SK-N-SH treated with all-trans-retinoic acid at 6 μM for 48 hours (cell line): ENCODE results near the gene EPHB3.

ENCODE experiments used
- ATAC-seq: fragments of 200-7000 bp; cut with Tn5 transposase; 3 replicates; pipeline ENCODE4 v1.9.1; 2020; ENCODE audit warnings: mild to moderate bottlenecking, moderate library complexity
- ARNTL ChIP-seq: fragments of 450-650 bp; formaldehyde crosslinking; IDR thresholded peaks from 2 replicates; pipeline ENCODE4 v1.5.0; 2020; ENCODE audit warnings: low read depth, mild to moderate bottlenecking, moderate library complexity, borderline replicate concordance
- BACH2 ChIP-seq: fragments of 250-450 bp; sonication (Bioruptor Pico); IDR thresholded peaks from 2 replicates; pipeline ENCODE4 v1.9.0; 2021; ENCODE audit warnings: mild to moderate bottlenecking, borderline replicate concordance
- CREB5 ChIP-seq: fragments of 250-450 bp; sonication (Bioruptor Pico); IDR thresholded peaks from 2 replicates; pipeline ENCODE4 v1.5.1; 2020; ENCODE audit warnings: low read depth, mild to moderate bottlenecking, moderate library complexity
- CSRNP3 ChIP-seq: fragments of 250-450 bp; sonication (Bioruptor Pico); IDR thresholded peaks from 2 replicates; pipeline ENCODE4 v1.5.1; 2021; ENCODE audit warnings: mild to moderate bottlenecking, moderate library complexity
- ESRRG ChIP-seq: fragments of 250-450 bp; sonication (Bioruptor Pico); IDR thresholded peaks from 2 replicates; pipeline ENCODE4 v1.6.1; 2021; ENCODE audit warnings: mild to moderate bottlenecking
- GLIS3 ChIP-seq: fragments of 250-450 bp; sonication (Bioruptor Pico); IDR thresholded peaks from 2 replicates; pipeline ENCODE4 v1.5.0; 2020; ENCODE audit warnings: mild to moderate bottlenecking, moderate library complexity
- OSR1 ChIP-seq: fragments of 250-450 bp; sonication (Bioruptor Pico); IDR thresholded peaks from 2 replicates; pipeline ENCODE4 v1.8.0; 2022; ENCODE audit warnings: moderate library complexity, mild to moderate bottlenecking, inconsistent platforms
- PATZ1 ChIP-seq: fragments of 250-450 bp; sonication (Bioruptor Pico); IDR thresholded peaks from 2 replicates; pipeline ENCODE4 v1.8.0; 2020; ENCODE audit warnings: mild to moderate bottlenecking, moderate library complexity, borderline replicate concordance
- POU6F1 ChIP-seq: fragments of 250-450 bp; sonication (Bioruptor Pico); IDR thresholded peaks from 2 replicates; pipeline ENCODE4 v1.8.0; 2021; ENCODE audit warnings: low read depth, mild to moderate bottlenecking, moderate library complexity, borderline replicate concordance
- RARB ChIP-seq: fragments of 250-450 bp; sonication (Bioruptor Pico); IDR thresholded peaks from 2 replicates; pipeline ENCODE4 v1.8.0; 2021; ENCODE audit warnings: mild to moderate bottlenecking, moderate library complexity
- SNAI2 ChIP-seq: fragments of 250-450 bp; sonication (Bioruptor Pico); IDR thresholded peaks from 2 replicates; pipeline ENCODE4 v1.5.0; 2020; ENCODE audit warnings: mild to moderate bottlenecking, moderate library complexity
- TCF4 ChIP-seq: fragments of 250-450 bp; sonication (Bioruptor Pico); IDR thresholded peaks from 2 replicates; pipeline ENCODE4 v1.8.0; 2021; ENCODE audit warnings: mild to moderate bottlenecking, moderate library complexity, borderline replicate concordance
- TOX ChIP-seq: fragments of 250-450 bp; sonication (Bioruptor Pico); IDR thresholded peaks from 2 replicates; pipeline ENCODE4 v1.8.0; 2021; ENCODE audit warnings: mild to moderate bottlenecking, moderate library complexity, borderline replicate concordance
- TSHZ2 ChIP-seq: fragments of 250-450 bp; sonication (Bioruptor Pico); IDR thresholded peaks from 2 replicates; pipeline ENCODE4 v1.5.0; 2020; ENCODE audit warnings: mild to moderate bottlenecking, moderate library complexity
- ZC3H10 ChIP-seq: fragments of 250-450 bp; sonication (Bioruptor Pico); IDR thresholded peaks from 2 replicates; pipeline ENCODE4 v1.5.1; 2021; ENCODE audit warnings: mild to moderate bottlenecking, moderate library complexity
- ZFP3 ChIP-seq: fragments of 250-450 bp; sonication (Bioruptor Pico); IDR thresholded peaks from 2 replicates; pipeline ENCODE4 v1.5.0; 2020; ENCODE audit warnings: mild to moderate bottlenecking, moderate library complexity
- ZFP30 ChIP-seq: fragments of 450-650 bp; formaldehyde crosslinking; IDR thresholded peaks from 2 replicates; pipeline ENCODE4 v1.5.0; 2022; ENCODE audit warnings: mild to moderate bottlenecking, moderate library complexity
- ZNF8 ChIP-seq: fragments of 450-650 bp; formaldehyde crosslinking; IDR thresholded peaks from 2 replicates; pipeline ENCODE4 v1.5.0; 2020; ENCODE audit warnings: mild to moderate bottlenecking, moderate library complexity

The EPHB3 gene

GRCh38 chr3:184567946-184568559 is 6.5 kb downstream of the EPHB3 start (continued):
- TF ChIP-seq TOX, result no peak
- no peak for TF ChIP-seq ZNF8 (CRISPR knock-in tag)

- ATAC-seq, result peak; percentile 18
- no peak for TF ChIP-seq OSR1 (CRISPR knock-in tag)
- no peak for TF ChIP-seq BACH2 (CRISPR knock-in tag)
- TF ChIP-seq GLIS3, result no peak
- no peak for TF ChIP-seq POU6F1 (CRISPR knock-in tag)
- no peak for TF ChIP-seq TOX
- no peak for TF ChIP-seq ZFP3 (CRISPR knock-in tag)
- TF ChIP-seq ESRRG (CRISPR knock-in tag), result no peak
- TF ChIP-seq ARNTL (CRISPR knock-in tag), result no peak
- TF ChIP-seq CREB5 (CRISPR knock-in tag), result no peak
These were observed 7.0 kb downstream of the EPHB3 start for GRCh38 chr3:184568560-184568923.

- peak; percentile 74; the same call in 1 of the 2 replicates for TF ChIP-seq PATZ1 (CRISPR knock-in tag)
- TF ChIP-seq TCF4 (CRISPR knock-in tag), result peak; percentile 90
- TF ChIP-seq TSHZ2, result peak; percentile 75
- TF ChIP-seq ZC3H10 (CRISPR knock-in tag), result no peak
- TF ChIP-seq ZNF8 (CRISPR knock-in tag), result 0 out of 2 replicates have a peak, but pooled peaks have one; percentile 40
- no peak for TF ChIP-seq TOX
- peak; percentile 51; the same call in 1 of the 2 replicates for TF ChIP-seq ZFP3 (CRISPR knock-in tag)
- TF ChIP-seq RARB (CRISPR knock-in tag), result no peak
- TF ChIP-seq, all 23 proteins: peak for 5
- peak; percentile 81 for ATAC-seq
These were observed 7.6 kb downstream of the EPHB3 start for GRCh38 chr3:184568924-184569829.

- no peak for ATAC-seq
- TF ChIP-seq CREB5 (CRISPR knock-in tag) (no peak), POU6F1 (CRISPR knock-in tag) (no peak), BACH2 (CRISPR knock-in tag) (no peak), CSRNP3 (no peak), ZFP3 (CRISPR knock-in tag) (no peak), ZFP30 (CRISPR knock-in tag) (no peak), SNAI2 (CRISPR knock-in tag) (no peak)
These were observed 8.4 kb downstream of the EPHB3 start for GRCh38 chr3:184570035-184570434.
